HG02759 (cell line): Measurements from ENCODE around the gene FAM124A.

Experiments used
- ATAC-seq: cut with Tn5 transposase; IDR thresholded peaks from one replicate; pipeline ENCODE4 v1.9.1; 2021; ENCODE audit warnings: mild to moderate bottlenecking, moderate library complexity; ENCODE audit not compliant: unreplicated experiment

FAM124A gene

GRCh38 chr13:51332566-51333361 lies 110.6 kb downstream of the FAM124A start:
- no peak for ATAC-seq

GRCh38 chr13:51333421-51333820 lies 111.2 kb downstream of the FAM124A start:
- ATAC-seq = no peak

- ATAC-seq = no peak
Observed at GRCh38 chr13:51333826-51334225, 111.6 kb downstream of the FAM124A start.
